MCF 10A (cell line): ENCODE data around the gene ZFYVE28. TPM values are rescaled to one million over a fixed set of nuclear protein-coding genes. Genes with fewer than 3 reads are reported as not detected.

Experiments
- BruUV-seq: library from RNA; stranded (reverse); fragments of 400-500 nt; replicated peaks from 2 replicates; lab custom pipeline; 2021; lab: Mats Ljungman, UMichigan
- CTCF ChIA-PET: fragments of 300-600 bp; sonication (Branson Sonifier 250); formaldehyde crosslinking; extraction: SDS; loops from one replicate; lab custom pipeline; 2021; ENCODE audit warnings: antibody characterized with exemption, inconsistent platforms; lab: Yijun Ruan, JAX
- POLR2A ChIA-PET: fragments of 300-600, 350-650 bp; sonication (Branson Sonifier 250); formaldehyde crosslinking; extraction: SDS; loops from one replicate; lab custom pipeline; 2020; ENCODE audit warnings: antibody characterized with exemption, inconsistent platforms; lab: Yijun Ruan, JAX
- DNase-seq: peaks from one replicate; pipeline ENCODE4 v3.0.0-alpha.2; 2018; ENCODE audit not compliant: unreplicated experiment
- H3K27ac Mint-ChIP-seq: one replicate; pipeline ENCODE4 v1.8.0; 2022; ENCODE audit warnings: mild to moderate bottlenecking, low read depth, mixed read lengths; ENCODE audit not compliant: unreplicated experiment
- H3K27me3 Mint-ChIP-seq: one replicate; pipeline ENCODE4 v1.8.0; 2022; ENCODE audit warnings: mixed read lengths; ENCODE audit not compliant: insufficient read depth, unreplicated experiment
- H3K36me3 Mint-ChIP-seq: one replicate; pipeline ENCODE4 v1.8.0; 2022; ENCODE audit warnings: mild to moderate bottlenecking, moderate library complexity, mixed read lengths; ENCODE audit not compliant: insufficient read depth, unreplicated experiment
- H3K4me1 Mint-ChIP-seq: one replicate; pipeline ENCODE4 v1.8.0; 2022; ENCODE audit warnings: mixed read lengths; ENCODE audit not compliant: insufficient read depth, unreplicated experiment
- H3K4me3 Mint-ChIP-seq: one replicate; pipeline ENCODE4 v1.8.0; 2022; ENCODE audit warnings: mild to moderate bottlenecking, moderate library complexity, mixed read lengths; ENCODE audit not compliant: unreplicated experiment
- H3K9me3 Mint-ChIP-seq: one replicate; pipeline ENCODE4 v1.8.0; 2022; ENCODE audit warnings: mixed read lengths; ENCODE audit not compliant: unreplicated experiment
- intact Hi-C: fragments of 100-400 bp; cut with micrococcal nuclease; formaldehyde crosslinking; loops from 2 replicates; pipeline ENCODE4 v1.14.1; 2022
- total RNA-seq: library from RNA; stranded (reverse); gene quantifications from 2 replicates; pipeline ENCODE4 v1.2.3, GENCODE V29; 2022
- TF ChIP-seq, protein P1 (sequence below): fragments of 200-600 bp; IDR thresholded peaks from one replicate; pipeline ENCODE4 v1.8.0; 2022; ENCODE audit warnings: antibody characterized with exemption, mild to moderate bottlenecking; ENCODE audit not compliant: unreplicated experiment

ZFYVE28 gene
- total RNA-seq, 1 experiment from 2014 or later: 1.6 TPM

- ChIA-PET POLR2A (no interaction called here), CTCF (no interaction called here)
- TF ChIP-seq, protein P1, sequence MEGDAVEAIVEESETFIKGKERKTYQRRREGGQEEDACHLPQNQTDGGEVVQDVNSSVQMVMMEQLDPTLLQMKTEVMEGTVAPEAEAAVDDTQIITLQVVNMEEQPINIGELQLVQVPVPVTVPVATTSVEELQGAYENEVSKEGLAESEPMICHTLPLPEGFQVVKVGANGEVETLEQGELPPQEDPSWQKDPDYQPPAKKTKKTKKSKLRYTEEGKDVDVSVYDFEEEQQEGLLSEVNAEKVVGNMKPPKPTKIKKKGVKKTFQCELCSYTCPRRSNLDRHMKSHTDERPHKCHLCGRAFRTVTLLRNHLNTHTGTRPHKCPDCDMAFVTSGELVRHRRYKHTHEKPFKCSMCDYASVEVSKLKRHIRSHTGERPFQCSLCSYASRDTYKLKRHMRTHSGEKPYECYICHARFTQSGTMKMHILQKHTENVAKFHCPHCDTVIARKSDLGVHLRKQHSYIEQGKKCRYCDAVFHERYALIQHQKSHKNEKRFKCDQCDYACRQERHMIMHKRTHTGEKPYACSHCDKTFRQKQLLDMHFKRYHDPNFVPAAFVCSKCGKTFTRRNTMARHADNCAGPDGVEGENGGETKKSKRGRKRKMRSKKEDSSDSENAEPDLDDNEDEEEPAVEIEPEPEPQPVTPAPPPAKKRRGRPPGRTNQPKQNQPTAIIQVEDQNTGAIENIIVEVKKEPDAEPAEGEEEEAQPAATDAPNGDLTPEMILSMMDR: no peak
- H3K4me1 Mint-ChIP-seq: peaks cover 33% of the 10 kb centered on the region
- H3K27me3 Mint-ChIP-seq: no peaks in the 10 kb centered on the region
- BruUV-seq: no TSS peak
- peaks cover 25% of the 10 kb centered on the region for H3K36me3 Mint-ChIP-seq
- intact Hi-C loops: loop anchor here (2.0 to 5.0 kb wide), 2 partner anchors 169 to 218 kb away; no protein-coding TSS in a partner anchor
- H3K27ac Mint-ChIP-seq: no peak overlapping the region
- peak; percentile 17 for DNase-seq
- H3K9me3 Mint-ChIP-seq: no peaks in the 10 kb centered on the region
- H3K4me3 Mint-ChIP-seq: no peak overlapping the region
Observed at GRCh38 chr4:2243681-2244380, 174.6 kb downstream of the ZFYVE28 start.

DNA sequence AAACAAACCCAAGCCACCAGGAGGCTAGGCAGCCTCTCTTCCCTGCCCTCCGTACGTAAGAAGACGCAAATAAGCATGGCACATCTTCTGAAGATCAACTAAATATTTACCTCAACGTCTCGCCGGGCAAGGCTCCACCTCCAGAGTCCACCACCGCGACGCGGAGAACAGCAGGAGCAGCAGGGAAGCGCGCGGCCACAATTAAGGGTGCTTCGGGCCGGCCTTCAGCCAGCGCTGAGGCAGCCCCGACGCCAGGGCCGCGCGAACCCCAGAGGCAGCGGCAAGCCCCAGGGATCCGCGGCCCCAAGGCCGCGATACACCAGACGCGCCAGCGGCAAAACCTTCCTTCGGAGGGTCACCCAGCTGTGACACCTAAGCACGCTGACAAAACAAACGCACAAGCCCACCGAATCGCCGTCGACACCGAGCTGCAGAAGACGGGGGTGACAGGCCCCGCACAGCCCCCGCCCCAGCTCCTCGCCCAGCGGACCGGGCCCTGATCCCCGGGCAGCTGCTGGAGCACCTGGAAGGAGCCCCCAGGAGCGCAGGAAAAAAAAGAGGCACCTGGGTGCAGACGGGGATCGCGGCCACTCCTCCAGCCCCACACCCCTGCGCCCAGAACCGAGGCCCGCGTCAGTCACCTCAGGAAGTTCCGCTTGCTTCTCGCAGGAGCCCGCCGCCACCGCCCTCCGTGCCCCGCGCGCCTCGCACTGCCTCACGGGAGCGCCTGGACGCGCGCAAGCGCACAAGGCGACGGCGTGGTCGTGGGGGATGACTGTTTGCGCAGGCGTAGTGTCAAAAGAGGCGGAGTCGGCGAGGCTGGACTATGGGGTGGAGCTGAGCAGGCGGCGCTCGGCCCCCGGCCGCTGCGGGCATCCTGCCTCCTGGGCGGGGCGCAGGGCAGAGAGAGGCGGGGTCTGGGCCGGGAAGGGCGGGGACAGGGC, 176.8 kb downstream of the ZFYVE28 start, which contains the start of the genes HAUS3 and POLN:
Gene HAUS3, minus strand, starts transcription at position 712 of the 944 bp plus-strand sequence. CDS start 1,175 bp downstream, outside the sequence.
Gene POLN, minus strand, starts transcription at position 712 of the 944 bp plus-strand sequence. CDS start 12,890 bp downstream, outside the sequence.
- TF ChIP-seq, protein P1: no peak

DNA sequence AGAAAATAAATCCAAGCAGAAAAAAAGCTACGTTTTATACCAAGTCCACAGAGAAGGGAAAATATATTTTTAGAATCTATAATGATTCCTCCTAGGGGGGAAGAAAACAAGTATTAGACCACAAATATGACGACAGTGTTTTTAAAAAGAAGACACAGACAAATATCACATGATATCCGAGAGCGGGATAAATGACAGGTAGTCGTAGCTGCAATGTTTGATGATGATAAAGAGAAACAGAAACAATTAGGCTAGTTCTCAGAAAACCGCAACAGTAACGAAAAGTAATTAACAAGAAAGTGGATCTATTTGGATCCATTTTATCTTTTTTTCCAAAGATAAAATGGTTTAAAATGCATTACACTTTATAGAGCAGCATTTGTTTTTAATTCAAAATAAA, 177.4 kb downstream of the ZFYVE28 start:
- H3K36me3 Mint-ChIP-seq: peaks cover 36% of the 10 kb centered on the region
- TF ChIP-seq, protein P1: no peak
- H3K4me3 Mint-ChIP-seq: peak overlapping the region; percentile 80
- no peaks in the 10 kb centered on the region for H3K27me3 Mint-ChIP-seq
- H3K9me3 Mint-ChIP-seq: no peaks in the 10 kb centered on the region
- BruUV-seq: no TSS peak
- H3K27ac Mint-ChIP-seq: peak overlapping the region; percentile 90
- intact Hi-C loops: loop anchor here (5.0 kb wide), 1 partner anchor 221 kb away; no protein-coding TSS in a partner anchor
- peaks cover 43% of the 10 kb centered on the region for H3K4me1 Mint-ChIP-seq
- DNase-seq: no peak
- CTCF ChIA-PET: interaction anchor here (0.5 to 1.4 kb wide), 6 partner anchors 13 to 637 kb away, joined by 3 to 6 read pairs (median 4); no protein-coding TSS in a partner anchor
- POLR2A ChIA-PET: interaction anchor here (0.6 to 4.7 kb wide), 16 partner anchors 9 to 951 kb away, joined by 3 to 54 read pairs (median 4); partner anchors contain the start of genes FAM193A, MAEA, MXD4 and RNF4

More for the DNA sequence above, 176.8 kb downstream of the ZFYVE28 start, which contains the start of the genes HAUS3 and POLN:
- DNase-seq: peak; percentile 98
- Mint-ChIP-seq H3K36me3 (peaks cover 36% of the 10 kb centered on the region), H3K27me3 (no peaks in the 10 kb centered on the region), H3K9me3 (no peaks in the 10 kb centered on the region), H3K27ac (peak within 1 kb of the TSS; percentile 90), H3K4me3 (peak within 1 kb of the TSS; percentile 80), H3K4me1 (peaks cover 43% of the 10 kb centered on the region)
- ChIA-PET POLR2A (interaction anchor here (0.6 to 4.7 kb wide), 21 partner anchors 8 to 395 kb away, joined by 3 to 54 read pairs (median 4); partner anchors contain the start of genes CFAP99, FAM193A, MXD4 and RNF4), CTCF (interaction anchor here (0.5 to 1.4 kb wide), 4 partner anchors 22 to 637 kb away, joined by 3 to 6 read pairs (median 3); no protein-coding TSS in a partner anchor)
- intact Hi-C loops: loop anchor here (2.0 to 5.0 kb wide), 2 partner anchors 171 to 221 kb away; no protein-coding TSS in a partner anchor
- BruUV-seq: no TSS peak
